Measurements from ENCODE around the gene EBI3.

DNA sequence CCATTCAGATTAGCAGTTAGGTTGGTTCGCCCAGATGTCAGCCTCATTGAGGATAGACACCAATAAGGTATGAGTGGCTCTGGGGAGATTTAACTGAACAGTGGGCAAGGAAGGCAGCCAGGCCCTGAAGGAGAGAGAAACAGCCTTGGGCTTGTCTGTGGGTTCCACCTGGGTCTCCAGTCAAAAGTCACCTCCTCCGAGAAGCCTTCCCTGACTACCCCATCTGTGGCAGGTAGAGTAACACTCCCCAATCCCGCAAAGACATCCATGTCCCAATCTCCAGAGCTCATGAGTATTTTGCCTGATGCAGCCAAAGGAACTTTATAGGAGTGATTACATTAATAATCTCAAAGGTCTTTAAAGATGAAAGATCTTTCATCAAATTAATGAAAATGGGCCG is 9.5 kb downstream of the EBI3 start:
- TF ChIP-seq, protein P1, sequence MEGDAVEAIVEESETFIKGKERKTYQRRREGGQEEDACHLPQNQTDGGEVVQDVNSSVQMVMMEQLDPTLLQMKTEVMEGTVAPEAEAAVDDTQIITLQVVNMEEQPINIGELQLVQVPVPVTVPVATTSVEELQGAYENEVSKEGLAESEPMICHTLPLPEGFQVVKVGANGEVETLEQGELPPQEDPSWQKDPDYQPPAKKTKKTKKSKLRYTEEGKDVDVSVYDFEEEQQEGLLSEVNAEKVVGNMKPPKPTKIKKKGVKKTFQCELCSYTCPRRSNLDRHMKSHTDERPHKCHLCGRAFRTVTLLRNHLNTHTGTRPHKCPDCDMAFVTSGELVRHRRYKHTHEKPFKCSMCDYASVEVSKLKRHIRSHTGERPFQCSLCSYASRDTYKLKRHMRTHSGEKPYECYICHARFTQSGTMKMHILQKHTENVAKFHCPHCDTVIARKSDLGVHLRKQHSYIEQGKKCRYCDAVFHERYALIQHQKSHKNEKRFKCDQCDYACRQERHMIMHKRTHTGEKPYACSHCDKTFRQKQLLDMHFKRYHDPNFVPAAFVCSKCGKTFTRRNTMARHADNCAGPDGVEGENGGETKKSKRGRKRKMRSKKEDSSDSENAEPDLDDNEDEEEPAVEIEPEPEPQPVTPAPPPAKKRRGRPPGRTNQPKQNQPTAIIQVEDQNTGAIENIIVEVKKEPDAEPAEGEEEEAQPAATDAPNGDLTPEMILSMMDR (IDR thresholded peaks at IDR 0.05 in 8 of 11, conservative IDR thresholded peaks at IDR 0.05 in 3 of 11): no peak
- no peak for TF ChIP-seq POLR2A (IDR thresholded peaks at IDR 0.05)

Data from spleen (tissue), 7 donors.